ENCODE measurements around the gene GOLGA6L1. TPM values are rescaled to one million over a fixed set of nuclear protein-coding genes. Genes with fewer than 3 reads are reported as not detected.
"Not testable (repeated sequence)": the region's sequence is repeated elsewhere in the genome, so short reads cannot be mapped to it uniquely, and the experiment has no call there.

GOLGA6L1 gene
- total RNA-seq (2021; ENCODE audit: unreplicated experiment), result not detected
- not detected in 2 replicates for polyA plus RNA-seq (2012)
- Bru-seq, nascent RNA, result not detected
- BruChase-seq, experiment 1, labeled RNA remaining after a 6-hour chase, result not detected
- BruChase-seq, experiment 2, labeled RNA remaining after a 2-hour chase, result not detected
- long read RNA-seq, result 0 reads

GRCh38 chr15:23136722-23137121 lies at the start of gene GOLGA6L1:
TSS of gene GOLGA6L1 (minus strand) at chr15:23136822. CDS start at chr15:23136731, 91 bp downstream.
- H3K4me3 ChIP-seq (replicated peaks in 1 of 2; ENCODE audit: low read depth in 1 of 2, low read length in 2 of 2); CTCF ChIA-PET; H3K27me3 ChIP-seq (ENCODE audit: insufficient read depth, low read length); H3K9me2 ChIP-seq (ENCODE audit: insufficient read depth); H3K27ac ChIP-seq (ENCODE audit: low read depth, low read length); intact Hi-C loops (cut with micrococcal nuclease); H2AFZ ChIP-seq (ENCODE audit: low read depth, low read length, poor library complexity, severe bottlenecking); H3K79me2 ChIP-seq (ENCODE audit: insufficient read depth, low read length); H3K36me3 ChIP-seq (ENCODE audit: control insufficient read depth in 1 of 2, insufficient read depth in 2 of 2, low read length in 2 of 2); RAD21 ChIA-PET (ENCODE audit: low non-redundant PET in 1 of 2, low total read pairs in 2 of 2, uncharacterized antibody in 2 of 2, unreplicated experiment in 2 of 2); H3K9ac ChIP-seq (ENCODE audit: low read length); BruUV-seq (replicated peaks); H3K4me2 ChIP-seq (ENCODE audit: low read length); DNase-seq (ENCODE audit: low read depth, low spot score); ATAC-seq; POLR2A ChIA-PET; H3K4me1 ChIP-seq (ENCODE audit: control insufficient read depth in 1 of 2, insufficient read depth in 2 of 2, low read length in 2 of 2); H3K9me3 ChIP-seq (ENCODE audit: control insufficient read depth in 1 of 2, insufficient read depth in 1 of 2, low read depth in 1 of 2, low read length in 2 of 2); H4K20me1 ChIP-seq (ENCODE audit: insufficient read depth): not testable (repeated sequence)

- H3K27me3 ChIP-seq (ENCODE audit: insufficient read depth, low read length); ATAC-seq; H3K9me2 ChIP-seq (ENCODE audit: insufficient read depth); H3K4me1 ChIP-seq (ENCODE audit: control insufficient read depth in 1 of 2, insufficient read depth in 2 of 2, low read length in 2 of 2); H3K9ac ChIP-seq (ENCODE audit: low read length); H4K20me1 ChIP-seq (ENCODE audit: insufficient read depth); intact Hi-C loops (cut with micrococcal nuclease); RAD21 ChIA-PET (ENCODE audit: low non-redundant PET in 1 of 2, low total read pairs in 2 of 2, uncharacterized antibody in 2 of 2, unreplicated experiment in 2 of 2); H3K36me3 ChIP-seq (ENCODE audit: control insufficient read depth in 1 of 2, insufficient read depth in 2 of 2, low read length in 2 of 2); H3K4me2 ChIP-seq (ENCODE audit: low read length); POLR2A ChIA-PET; DNase-seq (ENCODE audit: low read depth, low spot score); H3K79me2 ChIP-seq (ENCODE audit: insufficient read depth, low read length); CTCF ChIA-PET; H2AFZ ChIP-seq (ENCODE audit: low read depth, low read length, poor library complexity, severe bottlenecking); H3K9me3 ChIP-seq (ENCODE audit: control insufficient read depth in 1 of 2, insufficient read depth in 1 of 2, low read depth in 1 of 2, low read length in 2 of 2); H3K4me3 ChIP-seq (replicated peaks in 1 of 2; ENCODE audit: low read depth in 1 of 2, low read length in 2 of 2); H3K27ac ChIP-seq (ENCODE audit: low read depth, low read length); BruUV-seq (replicated peaks): not testable (repeated sequence)
These were observed 44.6 kb upstream of the GOLGA6L1 start for GRCh38 chr15:23181201-23181600.

- intact Hi-C loops (cut with micrococcal nuclease); H3K27ac ChIP-seq (ENCODE audit: low read depth, low read length); POLR2A ChIA-PET; H3K9ac ChIP-seq (ENCODE audit: low read length); H3K4me1 ChIP-seq (ENCODE audit: control insufficient read depth in 1 of 2, insufficient read depth in 2 of 2, low read length in 2 of 2); DNase-seq (ENCODE audit: low read depth, low spot score); H3K79me2 ChIP-seq (ENCODE audit: insufficient read depth, low read length); H3K27me3 ChIP-seq (ENCODE audit: insufficient read depth, low read length); H4K20me1 ChIP-seq (ENCODE audit: insufficient read depth); H3K9me2 ChIP-seq (ENCODE audit: insufficient read depth); RAD21 ChIA-PET (ENCODE audit: low non-redundant PET in 1 of 2, low total read pairs in 2 of 2, uncharacterized antibody in 2 of 2, unreplicated experiment in 2 of 2); H3K4me3 ChIP-seq (replicated peaks in 1 of 2; ENCODE audit: low read depth in 1 of 2, low read length in 2 of 2); H3K36me3 ChIP-seq (ENCODE audit: control insufficient read depth in 1 of 2, insufficient read depth in 2 of 2, low read length in 2 of 2); ATAC-seq; H3K9me3 ChIP-seq (ENCODE audit: control insufficient read depth in 1 of 2, insufficient read depth in 1 of 2, low read depth in 1 of 2, low read length in 2 of 2); H3K4me2 ChIP-seq (ENCODE audit: low read length); H2AFZ ChIP-seq (ENCODE audit: low read depth, low read length, poor library complexity, severe bottlenecking); CTCF ChIA-PET; BruUV-seq (replicated peaks): not testable (repeated sequence)
These were observed 43.9 kb upstream of the GOLGA6L1 start for GRCh38 chr15:23180547-23180927.

GRCh38 chr15:23179768-23180546 lies 43.3 kb upstream of the GOLGA6L1 start:
- H3K9ac ChIP-seq (ENCODE audit: low read length); H2AFZ ChIP-seq (ENCODE audit: low read depth, low read length, poor library complexity, severe bottlenecking); RAD21 ChIA-PET (ENCODE audit: low non-redundant PET in 1 of 2, low total read pairs in 2 of 2, uncharacterized antibody in 2 of 2, unreplicated experiment in 2 of 2); H4K20me1 ChIP-seq (ENCODE audit: insufficient read depth); H3K9me2 ChIP-seq (ENCODE audit: insufficient read depth); H3K79me2 ChIP-seq (ENCODE audit: insufficient read depth, low read length); H3K27me3 ChIP-seq (ENCODE audit: insufficient read depth, low read length); H3K4me3 ChIP-seq (replicated peaks in 1 of 2; ENCODE audit: low read depth in 1 of 2, low read length in 2 of 2); H3K9me3 ChIP-seq (ENCODE audit: control insufficient read depth in 1 of 2, insufficient read depth in 1 of 2, low read depth in 1 of 2, low read length in 2 of 2); ATAC-seq; H3K27ac ChIP-seq (ENCODE audit: low read depth, low read length); POLR2A ChIA-PET; BruUV-seq (replicated peaks); intact Hi-C loops (cut with micrococcal nuclease); CTCF ChIA-PET; H3K4me1 ChIP-seq (ENCODE audit: control insufficient read depth in 1 of 2, insufficient read depth in 2 of 2, low read length in 2 of 2); DNase-seq (ENCODE audit: low read depth, low spot score); H3K4me2 ChIP-seq (ENCODE audit: low read length); H3K36me3 ChIP-seq (ENCODE audit: control insufficient read depth in 1 of 2, insufficient read depth in 2 of 2, low read length in 2 of 2): not testable (repeated sequence)
